ENCODE data around the gene CASP12. TPM values are rescaled to one million over a fixed set of nuclear protein-coding genes. Genes with fewer than 3 reads are reported as not detected.

Gene CASP12
- total and polyA plus RNA-seq, 7 donors: 0.10 to 0.38 TPM; not detected in 5

DNA sequence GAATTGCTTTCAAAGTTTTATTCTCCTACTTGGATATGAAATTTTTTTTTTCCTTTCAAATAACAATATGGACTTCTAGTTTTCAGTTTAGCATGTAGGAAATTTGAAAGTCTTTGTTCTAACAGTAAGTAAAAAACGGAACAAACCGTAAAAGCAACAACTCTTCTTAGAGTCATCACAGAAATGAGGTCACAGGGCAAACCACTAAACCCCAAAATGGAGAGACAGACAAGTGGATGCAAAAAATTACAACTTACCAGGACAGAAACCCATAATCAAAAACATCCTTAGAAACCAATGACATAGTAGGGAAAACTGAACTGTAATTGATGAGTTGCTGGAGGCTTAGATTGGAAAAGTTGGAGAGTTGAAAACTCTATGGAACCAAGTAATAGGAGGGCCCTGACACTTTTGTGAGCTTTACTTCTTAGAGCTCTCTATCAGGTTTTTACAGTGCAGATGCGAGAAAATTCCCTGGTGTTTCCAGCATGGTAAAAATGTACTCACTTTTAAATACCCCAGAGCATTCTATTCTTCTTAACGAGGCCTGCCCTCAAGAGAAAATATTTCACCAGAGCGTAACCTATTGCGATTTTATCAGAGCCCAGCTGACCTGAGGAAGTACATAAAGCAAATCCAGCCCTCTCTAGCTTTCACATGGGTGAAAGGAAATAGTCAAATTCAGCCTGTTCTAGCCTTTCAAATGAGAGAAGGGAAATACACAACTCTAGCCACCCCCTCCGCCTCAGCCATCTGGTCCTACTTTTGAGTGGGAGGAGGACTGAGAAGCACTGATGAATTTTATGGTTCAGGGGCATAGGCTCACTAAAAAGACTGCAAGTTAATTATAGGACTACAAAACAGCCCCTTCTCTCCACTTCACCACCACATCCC, 39.1 kb downstream of the CASP12 start:
- intact Hi-C loops (cut with DNase I): no loop called here
- DNase-seq (no peak), ATAC-seq (no peak)
- Histone ChIP-seq H3K27ac (no peak overlapping the region), H3K4me1 (no peaks in the 10 kb centered on the region), H3K27me3 (ENCODE audit: insufficient read depth in 3 of 3, low read length in 2 of 3) (no peaks in the 10 kb centered on the region), H3K4me3 (no peak overlapping the region), H3K36me3 (ENCODE audit: insufficient read depth in 1 of 2, low read depth in 1 of 2) (no peaks in the 10 kb centered on the region), H3K9me3 (no peaks in the 10 kb centered on the region)
- WGBS, 3 donors: 63 to 68% (median 65%) methylated on average over 7 of the region's 7 CpGs
- TF ChIP-seq, protein P1, sequence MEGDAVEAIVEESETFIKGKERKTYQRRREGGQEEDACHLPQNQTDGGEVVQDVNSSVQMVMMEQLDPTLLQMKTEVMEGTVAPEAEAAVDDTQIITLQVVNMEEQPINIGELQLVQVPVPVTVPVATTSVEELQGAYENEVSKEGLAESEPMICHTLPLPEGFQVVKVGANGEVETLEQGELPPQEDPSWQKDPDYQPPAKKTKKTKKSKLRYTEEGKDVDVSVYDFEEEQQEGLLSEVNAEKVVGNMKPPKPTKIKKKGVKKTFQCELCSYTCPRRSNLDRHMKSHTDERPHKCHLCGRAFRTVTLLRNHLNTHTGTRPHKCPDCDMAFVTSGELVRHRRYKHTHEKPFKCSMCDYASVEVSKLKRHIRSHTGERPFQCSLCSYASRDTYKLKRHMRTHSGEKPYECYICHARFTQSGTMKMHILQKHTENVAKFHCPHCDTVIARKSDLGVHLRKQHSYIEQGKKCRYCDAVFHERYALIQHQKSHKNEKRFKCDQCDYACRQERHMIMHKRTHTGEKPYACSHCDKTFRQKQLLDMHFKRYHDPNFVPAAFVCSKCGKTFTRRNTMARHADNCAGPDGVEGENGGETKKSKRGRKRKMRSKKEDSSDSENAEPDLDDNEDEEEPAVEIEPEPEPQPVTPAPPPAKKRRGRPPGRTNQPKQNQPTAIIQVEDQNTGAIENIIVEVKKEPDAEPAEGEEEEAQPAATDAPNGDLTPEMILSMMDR (IDR thresholded peaks at IDR 0.05): no peak

DNA sequence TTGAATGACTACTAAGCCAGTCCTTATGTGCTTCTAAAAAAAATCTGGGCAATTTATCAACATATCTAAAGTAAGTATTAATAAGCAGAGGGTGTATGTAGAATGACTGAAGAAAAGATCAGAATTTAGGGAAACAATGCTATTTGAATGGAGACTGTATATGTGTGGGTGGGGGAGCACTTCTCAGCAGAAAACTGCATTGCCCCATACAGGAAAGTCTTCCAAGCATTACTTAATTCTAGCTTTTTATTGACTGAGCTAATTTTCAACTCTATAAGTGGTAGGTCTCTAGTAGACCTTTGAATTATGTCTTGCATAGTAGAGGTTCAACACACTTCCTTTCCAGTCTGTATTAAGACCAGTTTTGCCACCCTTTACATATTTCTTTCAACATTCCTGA, 41.7 kb downstream of the CASP12 start:
- H3K9me3 ChIP-seq: no peaks in the 10 kb centered on the region
- no peak for DNase-seq

DNA sequence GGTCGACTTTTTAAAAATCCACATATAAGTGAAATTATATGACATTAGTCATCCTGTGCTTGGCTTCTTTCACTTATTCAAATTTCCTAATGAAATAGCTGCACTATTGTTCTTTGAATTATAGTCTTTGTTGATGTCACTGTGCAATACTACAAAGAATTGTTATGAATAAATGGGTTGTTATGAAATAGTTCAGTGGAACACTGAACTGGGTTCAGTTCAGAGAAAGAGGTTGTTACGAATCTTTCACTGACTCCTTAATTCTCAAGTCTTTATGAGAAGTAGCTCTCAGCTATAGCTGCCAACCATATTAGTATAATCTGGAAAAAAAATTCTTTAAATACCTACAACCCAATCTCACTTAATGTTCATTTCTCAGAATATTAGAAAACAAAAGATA, 42.3 kb downstream of the CASP12 start:
- ATAC-seq (no peak), DNase-seq (no peak)
- Histone ChIP-seq H3K4me1 (no peaks in the 10 kb centered on the region), H3K27me3 (ENCODE audit: insufficient read depth in 3 of 3, low read length in 2 of 3) (no peaks in the 10 kb centered on the region), H3K4me3 (no peak overlapping the region), H3K9me3 (no peaks in the 10 kb centered on the region), H3K36me3 (ENCODE audit: insufficient read depth in 1 of 2, low read depth in 1 of 2) (no peaks in the 10 kb centered on the region), H3K27ac (no peak overlapping the region)
- 79 to 94% (median 85%) methylated on average over 2 of the region's 2 CpGs for WGBS, 3 donors
- TF ChIP-seq, protein P1 (IDR thresholded peaks at IDR 0.05): no peak
- intact Hi-C loops (cut with DNase I): no loop called here

More for the DNA sequence above, 41.7 kb downstream of the CASP12 start:
- H3K36me3 ChIP-seq (ENCODE audit: insufficient read depth in 1 of 2, low read depth in 1 of 2): no peaks in the 10 kb centered on the region
- H3K27me3 ChIP-seq (ENCODE audit: insufficient read depth in 3 of 3, low read length in 2 of 3): no peaks in the 10 kb centered on the region
- intact Hi-C loops (cut with DNase I): no loop called here
- H3K4me3 ChIP-seq: no peak overlapping the region
- H3K4me1 ChIP-seq: no peaks in the 10 kb centered on the region
- ATAC-seq: no peak
- H3K27ac ChIP-seq: no peak overlapping the region
- TF ChIP-seq, protein P1 (IDR thresholded peaks at IDR 0.05): no peak

DNA sequence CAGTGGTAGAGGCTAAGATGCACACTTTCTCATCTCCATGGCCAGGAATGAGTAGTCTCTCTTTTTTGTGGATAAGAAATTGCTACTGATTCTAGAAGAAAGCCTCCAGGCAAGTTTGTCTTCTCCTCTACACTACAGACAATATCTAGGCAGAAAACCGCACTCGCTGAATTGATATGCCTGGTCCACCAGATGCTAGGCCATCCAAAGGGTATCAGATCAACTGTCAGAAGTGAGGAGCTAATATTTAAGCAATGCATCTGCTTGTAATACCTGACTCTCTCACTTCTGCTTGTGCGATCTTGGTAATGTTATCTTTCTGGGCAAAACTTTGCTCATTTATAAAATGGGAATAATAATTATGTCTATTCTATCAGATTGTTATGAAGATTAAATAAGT, 45.0 kb downstream of the CASP12 start:
- intact Hi-C loops (cut with DNase I): no loop called here
- Histone ChIP-seq H3K27me3 (ENCODE audit: insufficient read depth in 3 of 3, low read length in 2 of 3) (no peaks in the 10 kb centered on the region), H3K36me3 (ENCODE audit: insufficient read depth in 1 of 2, low read depth in 1 of 2) (no peaks in the 10 kb centered on the region), H3K27ac (no peak overlapping the region), H3K9me3 (no peaks in the 10 kb centered on the region), H3K4me1 (no peaks in the 10 kb centered on the region), H3K4me3 (no peak overlapping the region)
- WGBS, 3 donors: 96 to 99% (median 98%) methylated on average over 3 of the region's 3 CpGs
- TF ChIP-seq, protein P1 (IDR thresholded peaks at IDR 0.05): no peak
- ATAC-seq (no peak), DNase-seq (no peak)

Data from psoas muscle (tissue), 8 donors.